ENCODE measurements around the gene TMTC2. TPM values are rescaled to one million over a fixed set of nuclear protein-coding genes. Genes with fewer than 3 reads are reported as not detected.

TMTC2 gene
- total RNA-seq, 1 donor: 7.2 TPM

DNA sequence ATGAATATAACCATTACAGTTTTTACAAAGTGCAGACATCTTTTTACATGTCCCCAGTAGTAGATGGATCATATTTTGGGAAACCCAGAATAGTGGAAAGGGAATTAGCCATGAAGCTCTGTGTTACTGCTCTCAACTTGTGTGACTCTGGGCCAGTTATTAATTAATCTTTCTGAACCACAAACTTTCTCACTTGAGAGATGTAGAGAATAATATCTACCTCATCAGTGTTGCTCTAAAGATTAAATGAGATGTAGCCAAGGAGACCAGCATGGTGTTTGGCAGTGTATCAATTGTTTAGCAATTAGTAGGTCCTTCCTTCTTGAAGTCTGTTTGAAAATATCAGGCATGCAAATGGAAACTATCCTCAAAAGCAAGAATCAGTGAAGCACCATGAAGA, 169.2 kb downstream of the TMTC2 start:
- Histone ChIP-seq H3K27me3 (ENCODE audit: insufficient read depth, low read length) (no peaks in the 10 kb centered on the region), H3K4me1 (ENCODE audit: insufficient read depth, low read length) (peaks cover 27% of the 10 kb centered on the region), H3K9me3 (ENCODE audit: low read depth, low read length) (no peaks in the 10 kb centered on the region), H3K4me3 (ENCODE audit: low read length) (no peak overlapping the region)

- Histone ChIP-seq H3K9me3 (ENCODE audit: low read depth, low read length) (no peaks in the 10 kb centered on the region), H3K4me3 (ENCODE audit: low read length) (no peak overlapping the region), H3K27me3 (ENCODE audit: insufficient read depth, low read length) (no peaks in the 10 kb centered on the region), H3K4me1 (ENCODE audit: insufficient read depth, low read length) (peaks cover 27% of the 10 kb centered on the region)
These were observed 170.6 kb downstream of the TMTC2 start for GRCh38 chr12:82857276-82857675.

DNA sequence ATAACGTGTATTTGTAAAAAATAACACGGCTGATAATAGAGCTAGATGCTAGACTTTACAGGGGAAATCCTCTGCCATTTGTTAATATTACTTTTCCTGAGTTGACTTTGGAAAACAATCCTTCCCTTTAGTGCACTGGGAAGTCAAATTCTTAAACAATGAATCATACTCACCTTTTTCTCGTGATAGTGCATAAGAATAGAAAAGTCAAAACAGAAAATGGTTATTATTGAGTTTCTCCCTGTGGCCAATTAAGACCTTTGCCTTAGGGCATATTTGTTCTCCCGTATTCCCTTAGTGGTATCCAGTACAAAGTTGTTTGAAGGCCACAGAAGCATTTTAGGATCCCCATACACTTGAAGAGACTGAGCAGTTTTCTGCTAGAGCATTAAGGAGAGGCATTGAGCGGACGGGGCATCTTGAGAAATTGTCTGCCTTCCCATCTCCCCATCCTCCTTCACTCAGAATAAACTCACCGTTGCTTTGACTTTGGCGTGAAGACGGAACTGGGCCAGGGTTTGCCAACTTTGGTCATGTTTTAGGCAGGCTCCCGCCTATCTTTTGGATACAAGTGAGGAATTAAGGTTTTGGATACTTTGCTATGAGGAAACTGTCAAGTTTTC, 171.3 kb downstream of the TMTC2 start:
- Histone ChIP-seq H3K4me3 (ENCODE audit: low read length) (no peak overlapping the region), H3K27me3 (ENCODE audit: insufficient read depth, low read length) (no peaks in the 10 kb centered on the region), H3K4me1 (ENCODE audit: insufficient read depth, low read length) (peaks cover 27% of the 10 kb centered on the region), H3K9me3 (ENCODE audit: low read depth, low read length) (no peaks in the 10 kb centered on the region)

DNA sequence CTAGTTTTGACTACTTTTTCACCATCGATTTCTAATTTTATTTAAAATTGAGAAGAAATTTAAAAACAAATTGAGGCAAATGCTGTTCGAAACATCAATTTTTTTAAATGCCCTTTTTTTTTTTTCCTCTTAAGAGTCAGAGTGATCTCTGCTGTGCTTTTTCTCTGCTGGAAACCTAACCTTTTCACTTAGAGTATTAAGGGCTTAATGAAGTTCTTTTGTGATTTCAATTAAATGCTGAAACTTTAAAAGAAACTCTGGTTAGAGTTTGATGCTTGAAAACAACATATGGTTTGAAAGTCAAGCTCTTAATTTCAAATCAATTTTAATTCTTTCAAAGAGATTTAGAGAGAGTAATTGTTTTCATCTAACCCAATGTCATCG, 171.8 kb downstream of the TMTC2 start:
- H3K4me1 ChIP-seq (ENCODE audit: insufficient read depth, low read length): peaks cover 27% of the 10 kb centered on the region
- H3K27me3 ChIP-seq (ENCODE audit: insufficient read depth, low read length): no peaks in the 10 kb centered on the region
- H3K4me3 ChIP-seq (ENCODE audit: low read length): no peak overlapping the region
- no peaks in the 10 kb centered on the region for H3K9me3 ChIP-seq (ENCODE audit: low read depth, low read length)

- peaks cover 11% of the 10 kb centered on the region for H3K4me1 ChIP-seq (ENCODE audit: insufficient read depth, low read length)
- no peaks in the 10 kb centered on the region for H3K9me3 ChIP-seq (ENCODE audit: low read depth, low read length)
- no peaks in the 10 kb centered on the region for H3K27me3 ChIP-seq (ENCODE audit: insufficient read depth, low read length)
- no peak overlapping the region for H3K4me3 ChIP-seq (ENCODE audit: low read length)
These were observed 175.5 kb downstream of the TMTC2 start for GRCh38 chr12:82862069-82862841.

DNA sequence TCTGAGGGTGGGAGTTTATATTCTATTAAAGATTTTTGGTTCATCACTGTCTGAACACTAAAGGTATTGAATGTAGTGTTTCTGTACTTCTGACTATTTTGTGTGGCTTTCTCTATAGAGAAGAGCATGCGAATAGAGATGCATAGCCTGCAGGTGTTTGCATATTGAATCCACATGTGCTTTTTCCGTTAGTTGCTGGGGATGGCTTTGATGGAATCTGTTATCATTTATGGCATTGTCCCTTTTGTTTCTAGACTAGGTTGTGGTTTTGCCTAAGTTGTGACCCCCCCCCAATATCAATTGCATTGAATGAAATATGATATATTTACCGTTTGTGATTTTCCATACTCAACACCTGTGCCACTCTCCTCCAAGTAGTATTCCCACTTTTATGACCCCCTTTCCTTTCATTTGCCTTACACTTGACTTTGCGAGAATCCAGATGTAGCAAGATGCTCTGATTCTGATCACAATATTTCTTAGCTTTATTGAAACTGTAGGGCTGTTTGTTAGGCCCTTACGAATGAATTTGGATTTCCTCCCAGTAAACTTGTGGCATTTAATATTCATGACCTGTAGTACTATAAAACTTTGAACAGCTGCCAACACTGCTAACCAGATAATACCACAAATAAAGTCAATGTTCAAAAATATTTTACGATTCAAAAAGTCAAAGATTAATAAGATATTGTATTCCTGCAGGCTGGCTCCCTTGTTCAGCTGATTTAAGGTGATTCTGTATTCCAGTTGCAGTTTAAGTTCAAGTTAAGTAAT, 176.4 kb downstream of the TMTC2 start:
- H3K4me1 ChIP-seq (ENCODE audit: insufficient read depth, low read length): peaks cover 4% of the 10 kb centered on the region
- no peaks in the 10 kb centered on the region for H3K9me3 ChIP-seq (ENCODE audit: low read depth, low read length)
- no peaks in the 10 kb centered on the region for H3K27me3 ChIP-seq (ENCODE audit: insufficient read depth, low read length)
- H3K4me3 ChIP-seq (ENCODE audit: low read length): no peak overlapping the region

DNA sequence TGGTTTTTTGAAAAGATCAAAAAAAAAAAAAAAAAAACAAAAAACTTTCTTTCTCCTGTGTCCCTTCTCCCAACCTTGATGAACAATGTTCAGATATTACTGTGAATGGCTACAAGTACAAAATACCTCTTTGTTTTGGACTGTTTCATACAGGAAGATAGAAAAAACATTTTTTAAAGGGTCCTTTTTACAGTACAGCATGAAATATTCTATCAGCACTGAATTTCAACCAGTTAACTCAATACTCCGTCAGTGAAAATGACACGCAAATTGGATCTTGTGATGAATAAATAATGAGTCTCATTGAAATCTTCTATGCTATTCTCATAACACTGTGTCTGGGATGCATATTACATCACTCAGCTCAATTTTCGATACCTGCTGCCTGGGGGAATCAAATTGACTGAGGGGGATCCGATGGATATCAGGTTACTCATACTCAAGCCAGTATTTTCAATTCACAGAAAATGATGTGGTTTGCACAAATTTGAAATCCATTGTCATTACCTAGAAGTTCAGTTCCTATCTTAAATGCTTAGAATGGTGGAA, 179.6 kb downstream of the TMTC2 start:
- H3K9me3 ChIP-seq (ENCODE audit: low read depth, low read length): no peaks in the 10 kb centered on the region
- H3K4me3 ChIP-seq (ENCODE audit: low read length): no peak overlapping the region
- no peaks in the 10 kb centered on the region for H3K27me3 ChIP-seq (ENCODE audit: insufficient read depth, low read length)

GRCh38 chr12:82866946-82867345, 180.2 kb downstream of the TMTC2 start:
- H3K4me1 ChIP-seq (ENCODE audit: insufficient read depth, low read length): no peaks in the 10 kb centered on the region

More for the DNA sequence above, 179.6 kb downstream of the TMTC2 start:
- H3K4me1 ChIP-seq (ENCODE audit: insufficient read depth, low read length): no peaks in the 10 kb centered on the region

DNA sequence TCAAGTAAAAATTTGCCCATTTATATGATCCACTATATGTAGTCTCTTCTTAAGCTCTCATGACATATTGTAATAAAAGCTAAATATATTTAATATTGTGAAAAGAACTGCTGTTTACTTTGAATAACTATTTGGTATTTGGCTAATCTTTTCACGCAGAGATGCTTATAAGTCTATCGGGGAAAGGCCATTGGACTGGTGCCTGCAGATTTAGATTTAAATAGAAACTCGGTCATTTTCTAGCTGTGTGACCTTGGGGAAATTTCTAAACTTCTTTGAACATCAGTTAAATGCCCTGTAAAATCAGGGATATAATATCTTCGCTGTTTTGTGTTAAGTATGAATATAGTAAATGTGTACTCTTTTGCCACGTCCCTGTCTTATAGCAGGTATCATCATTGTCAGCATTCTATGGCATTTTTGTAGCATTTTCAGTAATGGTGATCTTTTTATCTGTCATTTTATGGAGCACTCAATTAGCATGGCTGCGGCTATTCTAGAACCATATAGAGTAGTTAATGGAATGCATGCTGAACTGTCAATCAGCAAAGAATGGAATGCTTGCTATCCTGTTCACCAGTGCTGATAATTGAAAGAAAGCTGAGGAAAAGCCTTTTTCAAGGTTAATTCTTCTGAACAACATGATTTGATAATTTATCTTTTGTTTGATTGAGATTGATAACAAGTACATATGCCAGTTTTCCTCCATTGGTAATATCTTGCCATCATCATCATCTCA, 181.2 kb downstream of the TMTC2 start:
- Histone ChIP-seq H3K4me3 (ENCODE audit: low read length) (no peak overlapping the region), H3K9me3 (ENCODE audit: low read depth, low read length) (no peaks in the 10 kb centered on the region), H3K27me3 (ENCODE audit: insufficient read depth, low read length) (no peaks in the 10 kb centered on the region), H3K4me1 (ENCODE audit: insufficient read depth, low read length) (no peaks in the 10 kb centered on the region)

More at GRCh38 chr12:82866946-82867345, 180.2 kb downstream of the TMTC2 start:
- Histone ChIP-seq H3K4me3 (ENCODE audit: low read length) (no peak overlapping the region), H3K27me3 (ENCODE audit: insufficient read depth, low read length) (no peaks in the 10 kb centered on the region), H3K9me3 (ENCODE audit: low read depth, low read length) (no peaks in the 10 kb centered on the region)

DNA sequence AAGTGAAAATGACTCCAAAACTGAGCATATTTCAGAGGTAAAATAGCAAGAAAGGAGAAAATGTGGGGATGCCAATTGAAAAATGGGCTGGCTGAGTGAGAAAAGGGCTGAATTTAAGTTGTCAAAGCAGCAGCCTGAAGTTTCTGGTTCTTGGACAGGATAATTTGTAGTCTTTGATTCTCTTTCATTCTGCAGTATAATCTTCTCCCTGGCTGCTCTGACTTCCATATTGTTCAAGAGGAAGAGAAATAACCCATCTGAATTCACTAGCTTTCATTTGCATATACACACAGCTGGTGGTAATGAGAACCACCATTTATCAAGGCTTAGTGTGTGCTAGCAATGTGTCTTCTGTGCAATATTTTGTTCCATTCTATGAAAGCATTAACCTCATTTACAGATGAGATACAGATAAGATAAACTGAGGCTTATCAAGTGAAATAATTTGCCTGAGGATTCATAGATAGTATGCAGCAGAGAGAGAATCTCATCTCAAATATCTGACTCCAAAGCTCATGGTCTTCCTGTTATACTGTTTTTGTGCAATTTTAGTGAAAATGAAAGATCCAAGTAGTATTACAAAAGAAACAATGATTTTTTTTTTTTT, 184.2 kb downstream of the TMTC2 start:
- no peaks in the 10 kb centered on the region for H3K9me3 ChIP-seq (ENCODE audit: low read depth, low read length)
- H3K4me3 ChIP-seq (ENCODE audit: low read length): no peak overlapping the region
- no peaks in the 10 kb centered on the region for H3K27me3 ChIP-seq (ENCODE audit: insufficient read depth, low read length)
- no peaks in the 10 kb centered on the region for H3K4me1 ChIP-seq (ENCODE audit: insufficient read depth, low read length)

- H3K27me3 ChIP-seq (ENCODE audit: insufficient read depth, low read length): no peaks in the 10 kb centered on the region
- no peaks in the 10 kb centered on the region for H3K9me3 ChIP-seq (ENCODE audit: low read depth, low read length)
- no peak overlapping the region for H3K4me3 ChIP-seq (ENCODE audit: low read length)
- H3K4me1 ChIP-seq (ENCODE audit: insufficient read depth, low read length): no peaks in the 10 kb centered on the region
These were observed 185.4 kb downstream of the TMTC2 start for GRCh38 chr12:82872088-82872487.

DNA sequence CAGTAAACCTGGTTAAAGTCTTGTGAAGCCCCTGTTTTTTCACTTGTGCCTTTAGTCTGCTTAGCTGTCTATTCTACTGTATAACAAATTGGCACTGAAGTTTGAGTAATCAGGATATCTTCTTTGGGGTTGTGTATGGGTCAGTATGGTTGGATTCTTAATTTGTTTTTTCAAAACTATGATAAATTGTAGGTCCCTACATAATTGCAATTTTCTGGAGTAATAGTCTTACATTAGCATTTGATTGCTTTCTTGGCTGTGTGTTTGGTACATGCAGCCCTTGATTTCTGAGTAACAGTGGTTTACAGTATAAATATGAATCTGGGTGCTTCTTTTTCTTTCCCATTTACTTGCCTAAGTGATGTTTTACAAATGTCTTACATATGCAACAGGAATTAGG, 186.6 kb downstream of the TMTC2 start:
- Histone ChIP-seq H3K27me3 (ENCODE audit: insufficient read depth, low read length) (no peaks in the 10 kb centered on the region), H3K9me3 (ENCODE audit: low read depth, low read length) (no peaks in the 10 kb centered on the region), H3K4me3 (ENCODE audit: low read length) (no peak overlapping the region), H3K4me1 (ENCODE audit: insufficient read depth, low read length) (no peaks in the 10 kb centered on the region)

GRCh38 chr12:82873951-82874350, 187.2 kb downstream of the TMTC2 start:
- H3K4me1 ChIP-seq (ENCODE audit: insufficient read depth, low read length): no peaks in the 10 kb centered on the region
- no peaks in the 10 kb centered on the region for H3K9me3 ChIP-seq (ENCODE audit: low read depth, low read length)
- H3K27me3 ChIP-seq (ENCODE audit: insufficient read depth, low read length): no peaks in the 10 kb centered on the region
- H3K4me3 ChIP-seq (ENCODE audit: low read length): no peak overlapping the region

DNA sequence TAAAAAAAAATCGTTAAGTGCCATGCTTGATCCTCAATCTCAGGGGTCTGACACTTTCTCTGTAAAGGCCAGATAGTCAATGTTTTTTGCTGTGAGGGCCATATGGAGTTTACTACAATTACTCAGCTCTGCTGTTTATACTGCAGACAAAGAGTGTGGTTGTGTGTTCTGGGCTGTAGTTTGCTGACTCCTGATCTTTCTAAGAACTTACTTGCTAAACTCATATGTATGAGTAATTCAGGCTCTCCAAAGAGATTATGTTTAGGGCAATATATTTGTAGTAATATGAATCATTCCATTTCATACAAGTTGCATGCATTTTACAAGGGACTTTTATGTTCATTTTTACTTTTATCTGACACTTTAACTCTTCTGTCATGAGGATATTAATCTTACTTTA, 188.2 kb downstream of the TMTC2 start:
- H3K4me3 ChIP-seq (ENCODE audit: low read length): no peak overlapping the region
- H3K4me1 ChIP-seq (ENCODE audit: insufficient read depth, low read length): no peaks in the 10 kb centered on the region
- H3K27me3 ChIP-seq (ENCODE audit: insufficient read depth, low read length): no peaks in the 10 kb centered on the region
- H3K9me3 ChIP-seq (ENCODE audit: low read depth, low read length): no peaks in the 10 kb centered on the region
